Thyroid gland (tissue), 4 donors: ENCODE results near the gene NBAS.

Source experiments
- CTCF ChIP-seq, 6 experiments: fragments of 200-600 bp in 3 of 6; fragments of 450-650 bp in 3 of 6; sonication (generic) in 3 of 6; IDR thresholded peaks; one replicate each; pipeline ENCODE4 v1.5.1; 2016 to 2019; ENCODE audit warnings: antibody characterized with exemption in 6 of 6, mild to moderate bottlenecking in 2 of 6, inconsistent platforms in 1 of 6, moderate library complexity in 1 of 6
- POLR2A ChIP-seq, 2 donors: fragments of 450-650 bp; IDR thresholded peaks; one replicate each; pipeline ENCODE4 v1.6.1; 2017; ENCODE audit warnings: antibody characterized with exemption in 2 of 2, mild to moderate bottlenecking in 2 of 2, moderate library complexity in 1 of 2

DNA sequence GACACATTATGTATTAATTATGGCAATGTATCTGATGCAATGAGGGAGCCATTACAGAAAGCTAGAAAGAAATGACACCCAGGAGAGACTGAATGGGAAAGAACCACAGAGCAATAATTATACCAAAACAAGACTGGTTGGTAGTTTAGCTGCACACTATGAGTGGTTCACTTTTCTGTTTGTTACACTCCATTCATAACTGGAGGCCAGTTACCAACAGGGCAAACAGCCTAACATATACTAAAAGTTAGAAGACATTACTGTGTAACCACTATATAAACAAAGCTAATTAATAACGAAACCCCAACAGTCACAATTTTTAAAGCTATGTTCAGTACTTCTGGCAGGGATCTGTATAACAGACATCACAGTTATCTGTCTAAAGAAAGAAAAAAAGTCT lies 49.4 kb downstream of the NBAS start:
- TF ChIP-seq POLR2A (IDR thresholded peaks at IDR 0.05), result no peak
- TF ChIP-seq CTCF (IDR thresholded peaks at IDR 0.05), result no peak
